GM23338 (cell line): Measurements from ENCODE around the gene NLRP7. TPM values are rescaled to one million over a fixed set of nuclear protein-coding genes. Genes with fewer than 3 reads are reported as not detected.
"Not testable (repeated sequence)": the region's sequence is repeated elsewhere in the genome, so short reads cannot be mapped to it uniquely, and the experiment has no call there.

Experiments
- ATAC-seq: fragments of 200-7000 bp; cut with Tn5 transposase; 3 replicates; pipeline ENCODE4 v1.9.1; 2020
- DNase-seq: peaks from one replicate; pipeline ENCODE4 v3.0.0-alpha.2; 2015; ENCODE audit warnings: low spot score
- H2AFZ ChIP-seq: fragments of 200-600 bp; sonication (generic); 2 replicates; pipeline ENCODE4 v1.8.0; 2016; ENCODE audit warnings: antibody characterized with exemption, mild to moderate bottlenecking, moderate library complexity
- H3F3A ChIP-seq: fragments of 200-600 bp; sonication (generic); replicated peaks from 2 replicates; pipeline ENCODE4 v1.8.0; 2017; ENCODE audit warnings: antibody characterized with exemption, mixed run types, low read depth
- H3K27ac ChIP-seq: fragments of 200-600 bp; sonication (generic); 2 replicates; pipeline ENCODE4 v1.6.1; 2016; ENCODE audit warnings: low read depth
- H3K27me3 ChIP-seq: fragments of 200-600 bp; sonication (generic); 2 replicates; pipeline ENCODE4 v1.8.0; 2016; ENCODE audit warnings: mild to moderate bottlenecking, mixed run types, moderate library complexity; ENCODE audit not compliant: insufficient read depth
- H3K36me3 ChIP-seq: fragments of 200-600 bp; sonication (generic); 2 replicates; pipeline ENCODE4 v1.8.0; 2016; ENCODE audit warnings: mild to moderate bottlenecking; ENCODE audit not compliant: insufficient read depth
- H3K4me1 ChIP-seq: fragments of 200-600 bp; sonication (generic); 2 replicates; pipeline ENCODE4 v1.8.0; 2016; ENCODE audit warnings: mild to moderate bottlenecking, moderate library complexity; ENCODE audit not compliant: insufficient read depth
- H3K4me2 ChIP-seq: fragments of 200-600 bp; sonication (generic); 2 replicates; pipeline ENCODE4 v1.7.1; 2017; ENCODE audit warnings: mixed run types
- H3K4me3 ChIP-seq: fragments of 200-600 bp; sonication (generic); 2 replicates; pipeline ENCODE4 v1.6.1; 2016; ENCODE audit warnings: mixed run types
- H3K79me2 ChIP-seq: fragments of 200-600 bp; sonication (generic); replicated peaks from 2 replicates; pipeline ENCODE4 v1.8.0; 2017; ENCODE audit warnings: mild to moderate bottlenecking; ENCODE audit not compliant: insufficient read depth
- H3K9me2 ChIP-seq: fragments of 200-600 bp; sonication (generic); 2 replicates; pipeline ENCODE4 v1.8.0; 2017; ENCODE audit not compliant: insufficient read depth
- H4K20me1 ChIP-seq: fragments of 200-600 bp; sonication (generic); replicated peaks from 2 replicates; pipeline ENCODE4 v1.8.0; 2017; ENCODE audit warnings: mild to moderate bottlenecking; ENCODE audit not compliant: insufficient read depth
- H3K27ac Mint-ChIP-seq: 2 replicates; pipeline ENCODE4 v1.8.0; 2020; ENCODE audit warnings: inconsistent platforms, mild to moderate bottlenecking, moderate library complexity, mixed read lengths
- H3K27me3 Mint-ChIP-seq: 3 replicates; pipeline ENCODE4 v1.8.0; 2022; ENCODE audit warnings: low read depth, mild to moderate bottlenecking, moderate library complexity, mixed read lengths, inconsistent platforms; ENCODE audit not compliant: insufficient read depth, poor library complexity
- H3K36me3 Mint-ChIP-seq: 3 replicates; pipeline ENCODE4 v1.8.0; 2021; ENCODE audit warnings: low read depth, mild to moderate bottlenecking, inconsistent platforms, moderate library complexity, mixed read lengths
- H3K4me1 Mint-ChIP-seq: 3 replicates; pipeline ENCODE4 v1.8.0; 2020; ENCODE audit warnings: mild to moderate bottlenecking, inconsistent platforms, mixed read lengths
- H3K4me3 Mint-ChIP-seq: 3 replicates; pipeline ENCODE4 v1.8.0; 2021; ENCODE audit warnings: moderate library complexity, mild to moderate bottlenecking, inconsistent platforms, mixed read lengths
- H3K9me3 Mint-ChIP-seq: 3 replicates; pipeline ENCODE4 v1.8.0; 2020; ENCODE audit warnings: moderate library complexity, mild to moderate bottlenecking, inconsistent platforms, mixed read lengths
- CREB1 ChIP-seq: fragments of 250-450 bp; sonication (Bioruptor Pico); IDR thresholded peaks from 2 replicates; pipeline ENCODE4 v1.5.0; 2020; ENCODE audit warnings: low read depth, mild to moderate bottlenecking, moderate library complexity
- CTCF ChIP-seq, 2 experiments: fragments of 200-600 bp in 1 of 2; sonication (generic) in 1 of 2; conservative IDR thresholded peaks; 2 replicates each; pipeline versions ENCODE4 v1.5.1 to v1.6.1; 2016 to 2017; ENCODE audit warnings: antibody characterized with exemption in 2 of 2, low read depth in 2 of 2, mild to moderate bottlenecking in 2 of 2, moderate library complexity in 1 of 2
- EZH2 ChIP-seq: fragments of 200-600 bp; sonication (generic); IDR thresholded peaks from one replicate; pipeline ENCODE4 v1.8.0; 2017; ENCODE audit warnings: antibody characterized with exemption, mild to moderate bottlenecking, low read depth; ENCODE audit not compliant: unreplicated experiment
- EZH2phosphoT487 ChIP-seq: fragments of 200-600 bp; sonication (generic); IDR thresholded peaks from one replicate; pipeline ENCODE4 v1.8.1; 2018; ENCODE audit warnings: antibody characterized with exemption; ENCODE audit not compliant: unreplicated experiment
- JUNB ChIP-seq: IDR thresholded peaks from one replicate; pipeline ENCODE4 v1.6.1; 2016; ENCODE audit warnings: antibody characterized with exemption; ENCODE audit not compliant: unreplicated experiment
- NANOG ChIP-seq: IDR thresholded peaks from 2 replicates; pipeline ENCODE4 v1.6.1; 2016; ENCODE audit warnings: antibody characterized with exemption, borderline replicate concordance
- POLR2AphosphoS5 ChIP-seq: IDR thresholded peaks from 2 replicates; pipeline ENCODE4 v1.6.1; 2016; ENCODE audit warnings: antibody characterized with exemption, low read depth
- polyA plus RNA-seq: library from polyadenylated mRNA; unstranded; fragments of >200 nt; fragmentation: Nextera tagmentation; extraction: Ambion mirVana; gene quantifications from 2 replicates; pipeline ENCODE4 v1.2.1, GENCODE V29; 2016
- total RNA-seq: library from RNA; depleted of rRNA; stranded (reverse); fragments of >200 nt; shearing (Covaris generic); gene quantifications from 2 replicates; pipeline ENCODE4 v1.2.3, GENCODE V29; 2014
- TF ChIP-seq, protein P1 (sequence below): fragments of 250-450 bp; sonication (Bioruptor Pico); IDR thresholded peaks from 2 replicates; pipeline ENCODE4 v1.5.0; 2020; ENCODE audit warnings: mild to moderate bottlenecking, moderate library complexity
- TF ChIP-seq, protein P2 (sequence below): IDR thresholded peaks from 2 replicates; pipeline ENCODE4 v1.6.1; 2016; ENCODE audit warnings: antibody characterized with exemption

Gene NLRP7
- total and polyA plus RNA-seq, 2 experiments from 2014 or later, result 1.2 to 2.2 TPM

- not testable (repeated sequence) for H3K27me3 ChIP-seq, H3K36me3 Mint-ChIP-seq, H4K20me1 ChIP-seq
Observed at GRCh38 chr19:54919646-54920563, 27.4 kb downstream of the NLRP7 start.

DNA sequence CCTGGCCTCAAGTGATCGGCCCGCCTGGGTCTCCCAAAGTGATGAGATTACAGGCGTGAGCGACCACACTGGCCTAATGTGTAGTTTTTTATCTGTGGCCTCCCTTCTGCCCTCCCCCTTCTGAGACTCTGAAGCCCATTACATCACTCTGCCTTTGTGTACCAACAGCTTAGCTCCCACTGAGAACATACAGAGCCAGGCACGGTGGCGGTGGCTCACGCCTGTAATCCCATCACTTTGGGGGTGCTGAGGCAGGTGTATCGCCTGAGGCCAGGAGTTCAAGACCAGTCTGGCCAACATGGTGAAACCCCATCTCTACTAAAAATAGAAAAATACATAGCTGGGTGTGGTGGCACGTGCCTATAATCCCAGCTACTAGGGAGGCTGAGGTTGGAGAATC, 28.8 kb downstream of the NLRP7 start:
- H2AFZ ChIP-seq, result no peak overlapping the region
- no peak for ATAC-seq
- no peaks in the 10 kb centered on the region for H4K20me1 ChIP-seq
- H3K27ac Mint-ChIP-seq, result no peak overlapping the region
- no peak overlapping the region for H3K27ac ChIP-seq
- no peaks in the 10 kb centered on the region for H3K79me2 ChIP-seq
- peaks cover 18% of the 10 kb centered on the region for H3K27me3 Mint-ChIP-seq
- H3K9me2 ChIP-seq, result no peaks in the 10 kb centered on the region
- peaks cover 14% of the 10 kb centered on the region for H3K9me3 Mint-ChIP-seq
- no peak for DNase-seq
- H3K4me2 ChIP-seq, result no peak overlapping the region
- no peak overlapping the region for H3K4me3 ChIP-seq
- H3K4me1 ChIP-seq, result no peaks in the 10 kb centered on the region
- no peaks in the 10 kb centered on the region for H3K27me3 ChIP-seq
- no peaks in the 10 kb centered on the region for H3K36me3 ChIP-seq
- no peaks in the 10 kb centered on the region for H3F3A ChIP-seq
- H3K36me3 Mint-ChIP-seq, result no peaks in the 10 kb centered on the region
- no peak overlapping the region for H3K4me3 Mint-ChIP-seq
- H3K4me1 Mint-ChIP-seq, result no peaks in the 10 kb centered on the region
- TF ChIP-seq, protein P1, sequence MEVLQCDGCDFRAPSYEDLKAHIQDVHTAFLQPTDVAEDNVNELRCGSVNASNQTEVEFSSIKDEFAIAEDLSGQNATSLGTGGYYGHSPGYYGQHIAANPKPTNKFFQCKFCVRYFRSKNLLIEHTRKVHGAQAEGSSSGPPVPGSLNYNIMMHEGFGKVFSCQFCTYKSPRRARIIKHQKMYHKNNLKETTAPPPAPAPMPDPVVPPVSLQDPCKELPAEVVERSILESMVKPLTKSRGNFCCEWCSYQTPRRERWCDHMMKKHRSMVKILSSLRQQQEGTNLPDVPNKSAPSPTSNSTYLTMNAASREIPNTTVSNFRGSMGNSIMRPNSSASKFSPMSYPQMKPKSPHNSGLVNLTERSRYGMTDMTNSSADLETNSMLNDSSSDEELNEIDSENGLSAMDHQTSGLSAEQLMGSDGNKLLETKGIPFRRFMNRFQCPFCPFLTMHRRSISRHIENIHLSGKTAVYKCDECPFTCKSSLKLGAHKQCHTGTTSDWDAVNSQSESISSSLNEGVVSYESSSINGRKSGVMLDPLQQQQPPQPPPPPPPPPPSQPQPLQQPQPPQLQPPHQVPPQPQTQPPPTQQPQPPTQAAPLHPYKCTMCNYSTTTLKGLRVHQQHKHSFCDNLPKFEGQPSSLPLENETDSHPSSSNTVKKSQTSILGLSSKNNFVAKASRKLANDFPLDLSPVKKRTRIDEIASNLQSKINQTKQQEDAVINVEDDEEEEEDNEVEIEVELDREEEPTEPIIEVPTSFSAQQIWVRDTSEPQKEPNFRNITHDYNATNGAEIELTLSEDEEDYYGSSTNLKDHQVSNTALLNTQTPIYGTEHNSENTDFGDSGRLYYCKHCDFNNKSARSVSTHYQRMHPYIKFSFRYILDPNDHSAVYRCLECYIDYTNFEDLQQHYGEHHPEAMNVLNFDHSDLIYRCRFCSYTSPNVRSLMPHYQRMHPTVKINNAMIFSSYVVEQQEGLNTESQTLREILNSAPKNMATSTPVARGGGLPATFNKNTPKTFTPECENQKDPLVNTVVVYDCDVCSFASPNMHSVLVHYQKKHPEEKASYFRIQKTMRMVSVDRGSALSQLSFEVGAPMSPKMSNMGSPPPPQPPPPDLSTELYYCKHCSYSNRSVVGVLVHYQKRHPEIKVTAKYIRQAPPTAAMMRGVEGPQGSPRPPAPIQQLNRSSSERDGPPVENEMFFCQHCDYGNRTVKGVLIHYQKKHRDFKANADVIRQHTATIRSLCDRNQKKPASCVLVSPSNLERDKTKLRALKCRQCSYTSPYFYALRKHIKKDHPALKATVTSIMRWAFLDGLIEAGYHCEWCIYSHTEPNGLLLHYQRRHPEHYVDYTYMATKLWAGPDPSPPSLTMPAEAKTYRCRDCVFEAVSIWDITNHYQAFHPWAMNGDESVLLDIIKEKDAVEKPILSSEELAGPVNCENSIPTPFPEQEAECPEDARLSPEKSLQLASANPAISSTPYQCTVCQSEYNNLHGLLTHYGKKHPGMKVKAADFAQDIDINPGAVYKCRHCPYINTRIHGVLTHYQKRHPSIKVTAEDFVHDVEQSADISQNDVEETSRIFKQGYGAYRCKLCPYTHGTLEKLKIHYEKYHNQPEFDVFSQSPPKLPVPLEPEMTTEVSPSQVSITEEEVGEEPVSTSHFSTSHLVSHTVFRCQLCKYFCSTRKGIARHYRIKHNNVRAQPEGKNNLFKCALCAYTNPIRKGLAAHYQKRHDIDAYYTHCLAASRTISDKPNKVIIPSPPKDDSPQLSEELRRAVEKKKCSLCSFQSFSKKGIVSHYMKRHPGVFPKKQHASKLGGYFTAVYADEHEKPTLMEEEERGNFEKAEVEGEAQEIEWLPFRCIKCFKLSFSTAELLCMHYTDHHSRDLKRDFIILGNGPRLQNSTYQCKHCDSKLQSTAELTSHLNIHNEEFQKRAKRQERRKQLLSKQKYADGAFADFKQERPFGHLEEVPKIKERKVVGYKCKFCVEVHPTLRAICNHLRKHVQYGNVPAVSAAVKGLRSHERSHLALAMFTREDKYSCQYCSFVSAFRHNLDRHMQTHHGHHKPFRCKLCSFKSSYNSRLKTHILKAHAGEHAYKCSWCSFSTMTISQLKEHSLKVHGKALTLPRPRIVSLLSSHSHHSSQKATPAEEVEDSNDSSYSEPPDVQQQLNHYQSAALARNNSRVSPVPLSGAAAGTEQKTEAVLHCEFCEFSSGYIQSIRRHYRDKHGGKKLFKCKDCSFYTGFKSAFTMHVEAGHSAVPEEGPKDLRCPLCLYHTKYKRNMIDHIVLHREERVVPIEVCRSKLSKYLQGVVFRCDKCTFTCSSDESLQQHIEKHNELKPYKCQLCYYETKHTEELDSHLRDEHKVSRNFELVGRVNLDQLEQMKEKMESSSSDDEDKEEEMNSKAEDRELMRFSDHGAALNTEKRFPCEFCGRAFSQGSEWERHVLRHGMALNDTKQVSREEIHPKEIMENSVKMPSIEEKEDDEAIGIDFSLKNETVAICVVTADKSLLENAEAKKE (CRISPR knock-in tag), result no peak
- TF ChIP-seq EZH2phosphoT487 (no peak), EZH2 (no peak), NANOG (no peak), JUNB (no peak), POLR2AphosphoS5 (no peak), CREB1 (no peak)
- TF ChIP-seq, protein P2, sequence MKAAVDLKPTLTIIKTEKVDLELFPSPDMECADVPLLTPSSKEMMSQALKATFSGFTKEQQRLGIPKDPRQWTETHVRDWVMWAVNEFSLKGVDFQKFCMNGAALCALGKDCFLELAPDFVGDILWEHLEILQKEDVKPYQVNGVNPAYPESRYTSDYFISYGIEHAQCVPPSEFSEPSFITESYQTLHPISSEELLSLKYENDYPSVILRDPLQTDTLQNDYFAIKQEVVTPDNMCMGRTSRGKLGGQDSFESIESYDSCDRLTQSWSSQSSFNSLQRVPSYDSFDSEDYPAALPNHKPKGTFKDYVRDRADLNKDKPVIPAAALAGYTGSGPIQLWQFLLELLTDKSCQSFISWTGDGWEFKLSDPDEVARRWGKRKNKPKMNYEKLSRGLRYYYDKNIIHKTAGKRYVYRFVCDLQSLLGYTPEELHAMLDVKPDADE, result no peak

More at GRCh38 chr19:54919646-54920563, 27.4 kb downstream of the NLRP7 start:
- H3K27me3 Mint-ChIP-seq, result peaks cover 14% of the 10 kb centered on the region
- peaks cover 16% of the 10 kb centered on the region for H3K9me3 Mint-ChIP-seq
- not testable (repeated sequence) for ATAC-seq, H3K4me2 ChIP-seq, H3K27ac Mint-ChIP-seq, H3K9me2 ChIP-seq, H3K4me1 ChIP-seq, H3F3A ChIP-seq, H2AFZ ChIP-seq, H3K27ac ChIP-seq, H3K4me3 Mint-ChIP-seq, H3K4me3 ChIP-seq, H3K79me2 ChIP-seq, H3K4me1 Mint-ChIP-seq, H3K36me3 ChIP-seq
- peak; percentile 45 to 63; a peak in 3 of 4 replicates for TF ChIP-seq CTCF (conservative IDR thresholded peaks at IDR 0.05; ENCODE audit: low read depth in 2 of 2)
- TF ChIP-seq CREB1, result peak; percentile 78
- DNase-seq, result peak; percentile 44
